GM23248 (cell line): ENCODE data around the gene EBF4. TPM values are rescaled to one million over a fixed set of nuclear protein-coding genes. Genes with fewer than 3 reads are reported as not detected.
A peak's percentile ranks its signal among the peaks of the same experiment; 100 is the strongest.

Source experiments
- DNase-seq: peaks from one replicate; pipeline ENCODE4 v3.0.0-alpha.2; 2015
- H2AFZ ChIP-seq: fragments of 200-600 bp; sonication (generic); 2 replicates; pipeline ENCODE4 v1.6.1; 2016; ENCODE audit warnings: antibody characterized with exemption
- H3F3A ChIP-seq: fragments of 200-600 bp; sonication (generic); 2 replicates; pipeline ENCODE4 v1.6.1; 2016; ENCODE audit warnings: mild to moderate bottlenecking, antibody characterized with exemption, mixed run types; ENCODE audit not compliant: insufficient read depth
- H3K27ac ChIP-seq: fragments of 200-600 bp; sonication (generic); 2 replicates; pipeline ENCODE4 v1.5.1; 2016; ENCODE audit warnings: mild to moderate bottlenecking
- H3K27me3 ChIP-seq: fragments of 200-600 bp; sonication (generic); replicated peaks from 2 replicates; pipeline ENCODE4 v1.6.1; 2016; ENCODE audit warnings: mild to moderate bottlenecking; ENCODE audit not compliant: insufficient read depth
- H3K36me3 ChIP-seq: fragments of 200-600 bp; sonication (generic); 2 replicates; pipeline ENCODE4 v1.6.1; 2016; ENCODE audit warnings: low read depth, mild to moderate bottlenecking
- H3K4me1 ChIP-seq: fragments of 200-600 bp; sonication (generic); 2 replicates; pipeline ENCODE4 v1.6.1; 2016; ENCODE audit warnings: mild to moderate bottlenecking; ENCODE audit not compliant: insufficient read depth
- H3K4me2 ChIP-seq: fragments of 200-600 bp; sonication (generic); one replicate; pipeline ENCODE4 v1.6.1; 2016; ENCODE audit warnings: mild to moderate bottlenecking; ENCODE audit not compliant: unreplicated experiment
- H3K4me3 ChIP-seq: fragments of 200-600 bp; sonication (generic); 2 replicates; pipeline ENCODE4 v1.5.1; 2016; ENCODE audit warnings: mild to moderate bottlenecking
- H3K79me2 ChIP-seq: fragments of 200-600 bp; sonication (generic); 2 replicates; pipeline ENCODE4 v1.6.1; 2016; ENCODE audit warnings: mild to moderate bottlenecking; ENCODE audit not compliant: insufficient read depth
- H3K9ac ChIP-seq: fragments of 200-600 bp; sonication (generic); 2 replicates; pipeline ENCODE4 v1.6.1; 2016; ENCODE audit warnings: mild to moderate bottlenecking
- H3K9me2 ChIP-seq: fragments of 200-600 bp; sonication (generic); 2 replicates; pipeline ENCODE4 v1.6.1; 2016; ENCODE audit warnings: mixed run types, mild to moderate bottlenecking, moderate library complexity; ENCODE audit not compliant: insufficient read depth
- H3K9me3 ChIP-seq: fragments of 200-600 bp; sonication (generic); one replicate; pipeline ENCODE4 v1.6.1; 2017; ENCODE audit warnings: low read depth
- H4K20me1 ChIP-seq: fragments of 200-600 bp; sonication (generic); 2 replicates; pipeline ENCODE4 v1.6.0; 2016; ENCODE audit not compliant: insufficient read depth
- EZH2 ChIP-seq: fragments of 200-600 bp; sonication (generic); IDR thresholded peaks from 2 replicates; pipeline ENCODE4 v1.6.1; 2018; ENCODE audit warnings: antibody characterized with exemption, mild to moderate bottlenecking; ENCODE audit not compliant: insufficient read depth, poor library complexity, severe bottlenecking
- EZH2phosphoT487 ChIP-seq: fragments of 200-600 bp; sonication (generic); IDR thresholded peaks from 2 replicates; pipeline ENCODE4 v1.6.1; 2018; ENCODE audit warnings: antibody characterized with exemption, moderate library complexity, mild to moderate bottlenecking, low read depth; ENCODE audit not compliant: insufficient read depth
- WGBS, 2 experiments: methylation state at CpG; one replicate each; pipeline ENCODE4 v1.1.6; 2015 to 2017; ENCODE audit warnings: low lambda C conversion rate in 2 of 2, low coverage in 1 of 2; ENCODE audit errors: missing lambda C conversion rate in 2 of 2; 5-methylcytosine and 5-hydroxymethylcytosine counted together
- in situ Hi-C: fragments of 300-500 bp; cut with MboI; formaldehyde crosslinking; loops from 2 replicates; pipeline ENCODE4 v1.15.0; 2020
- polyA plus RNA-seq: library from polyadenylated mRNA; unstranded; fragments of >200 nt; fragmentation: Nextera tagmentation; extraction: Ambion mirVana; gene quantifications from 2 replicates; pipeline ENCODE4 v1.2.1, GENCODE V29; 2016
- total RNA-seq: library from RNA; depleted of rRNA; stranded (reverse); fragments of >200 nt; shearing (Covaris generic); gene quantifications from 2 replicates; pipeline ENCODE4 v1.2.3, GENCODE V29; 2014

Gene EBF4
- total and polyA plus RNA-seq, 2 experiments from 2014 or later: 0.36 TPM; not detected in 1

DNA sequence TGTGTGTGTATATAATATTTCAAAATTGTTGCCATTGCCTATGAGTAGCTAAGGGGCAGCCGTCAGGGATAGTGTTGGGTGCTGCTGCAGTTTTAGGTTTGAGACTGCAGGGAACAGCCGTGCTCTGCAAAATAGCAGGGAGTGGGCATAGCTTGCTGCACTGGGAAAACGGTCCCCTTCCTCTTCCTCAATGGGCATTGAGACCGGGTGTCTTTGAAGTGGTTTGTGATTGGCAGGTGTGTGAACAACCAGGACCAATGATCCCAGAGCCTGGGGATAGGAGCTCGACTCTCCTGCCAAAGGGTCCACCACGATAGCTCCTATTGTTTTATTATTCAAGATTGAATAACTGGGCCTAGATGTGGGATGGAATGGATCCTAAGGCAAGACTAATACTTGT, 5.1 kb upstream of the EBF4 start:
- in situ Hi-C loops: no loop called here
- H3K4me3 ChIP-seq: no peak overlapping the region

DNA sequence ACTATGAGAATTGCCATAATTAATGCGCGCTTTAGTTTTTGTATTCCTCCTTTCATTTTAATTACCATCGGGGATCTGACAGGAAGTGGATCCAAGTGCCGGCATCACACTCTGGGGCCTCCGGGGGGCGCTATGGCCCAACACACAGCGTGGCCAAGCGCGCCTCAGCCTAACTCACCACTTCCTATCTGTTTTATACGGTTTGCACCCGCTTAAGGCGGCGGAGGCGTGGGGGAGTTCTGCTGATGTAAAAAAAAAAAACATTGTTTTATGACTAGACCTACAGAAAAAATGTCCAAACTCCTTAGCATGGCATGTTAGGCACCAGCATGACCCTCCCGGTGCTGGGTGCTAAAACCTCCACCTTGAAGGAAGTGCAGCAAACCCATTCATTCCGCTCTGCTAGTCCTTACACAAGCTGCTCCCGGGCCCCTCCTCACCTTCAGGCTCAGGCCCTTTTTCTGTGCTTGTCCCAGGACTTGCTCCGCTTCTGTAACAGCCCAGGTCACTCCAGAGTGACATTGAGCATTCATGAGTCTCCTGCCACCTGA, 4.5 kb upstream of the EBF4 start:
- Histone ChIP-seq H3K27me3 (peaks cover 14% of the 10 kb centered on the region), H3K4me2 (no peak overlapping the region), H3K36me3 (no peaks in the 10 kb centered on the region), H2AFZ (no peak overlapping the region), H4K20me1 (no peaks in the 10 kb centered on the region), H3K9me3 (no peaks in the 10 kb centered on the region), H3K79me2 (no peaks in the 10 kb centered on the region), H3K9me2 (no peaks in the 10 kb centered on the region), H3F3A (no peaks in the 10 kb centered on the region), H3K9ac (no peak overlapping the region), H3K4me1 (no peaks in the 10 kb centered on the region), H3K27ac (no peak overlapping the region), H3K4me3 (no peak overlapping the region)
- DNase-seq: peak; percentile 59
- in situ Hi-C loops: no loop called here
- TF ChIP-seq EZH2phosphoT487 (no peak), EZH2 (no peak)
- 28% methylated on average over 18 of the region's 18 CpGs for WGBS, 2 experiments

More for the DNA sequence above, 5.1 kb upstream of the EBF4 start:
- no peaks in the 10 kb centered on the region for H3K79me2 ChIP-seq
- DNase-seq: no peak
- TF ChIP-seq EZH2: no peak
- TF ChIP-seq EZH2phosphoT487: no peak
- no peaks in the 10 kb centered on the region for H3K9me3 ChIP-seq
- WGBS, 2 experiments: 49 to 53% methylated on average over 6 of the region's 6 CpGs
- H2AFZ ChIP-seq: no peak overlapping the region
- no peaks in the 10 kb centered on the region for H3K9me2 ChIP-seq
- H4K20me1 ChIP-seq: no peaks in the 10 kb centered on the region
- H3K27ac ChIP-seq: no peak overlapping the region
- H3F3A ChIP-seq: no peaks in the 10 kb centered on the region
- peaks cover 14% of the 10 kb centered on the region for H3K27me3 ChIP-seq
- no peaks in the 10 kb centered on the region for H3K4me1 ChIP-seq
- H3K4me2 ChIP-seq: no peak overlapping the region
- no peaks in the 10 kb centered on the region for H3K36me3 ChIP-seq
- H3K9ac ChIP-seq: no peak overlapping the region

DNA sequence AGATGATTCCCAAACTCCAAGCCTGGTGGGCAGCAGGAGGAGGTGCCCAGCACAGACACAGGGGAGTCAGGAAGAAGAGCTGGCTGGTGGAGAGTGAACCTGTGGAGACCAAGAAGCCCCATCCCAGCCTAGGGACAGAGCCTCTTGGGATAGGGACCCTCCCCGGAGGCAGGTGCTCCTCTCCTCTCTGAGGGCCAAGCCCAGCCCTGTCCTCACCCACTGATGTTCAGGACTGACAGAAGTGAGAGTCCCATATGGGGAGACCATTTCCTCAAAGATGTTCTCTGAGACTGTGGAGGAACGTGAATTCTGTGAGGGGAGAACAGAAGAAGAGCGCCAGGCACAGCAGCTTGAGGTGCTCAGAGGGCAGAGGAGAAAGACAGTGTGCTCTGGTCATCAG, 2.4 kb upstream of the EBF4 start:
- Histone ChIP-seq H3K27ac (no peak overlapping the region), H3K79me2 (no peaks in the 10 kb centered on the region), H3K4me1 (no peaks in the 10 kb centered on the region), H2AFZ (no peak overlapping the region), H3K4me3 (no peak overlapping the region), H3K9ac (no peak overlapping the region), H4K20me1 (no peaks in the 10 kb centered on the region), H3F3A (no peaks in the 10 kb centered on the region), H3K9me3 (no peaks in the 10 kb centered on the region), H3K9me2 (no peaks in the 10 kb centered on the region), H3K4me2 (no peak overlapping the region), H3K36me3 (no peaks in the 10 kb centered on the region), H3K27me3 (peaks cover 32% of the 10 kb centered on the region)
- TF ChIP-seq EZH2phosphoT487: no peak
- TF ChIP-seq EZH2: no peak
- in situ Hi-C loops: no loop called here
- 91 to 92% methylated on average over 3 of the region's 3 CpGs for WGBS, 2 experiments
- no peak for DNase-seq

DNA sequence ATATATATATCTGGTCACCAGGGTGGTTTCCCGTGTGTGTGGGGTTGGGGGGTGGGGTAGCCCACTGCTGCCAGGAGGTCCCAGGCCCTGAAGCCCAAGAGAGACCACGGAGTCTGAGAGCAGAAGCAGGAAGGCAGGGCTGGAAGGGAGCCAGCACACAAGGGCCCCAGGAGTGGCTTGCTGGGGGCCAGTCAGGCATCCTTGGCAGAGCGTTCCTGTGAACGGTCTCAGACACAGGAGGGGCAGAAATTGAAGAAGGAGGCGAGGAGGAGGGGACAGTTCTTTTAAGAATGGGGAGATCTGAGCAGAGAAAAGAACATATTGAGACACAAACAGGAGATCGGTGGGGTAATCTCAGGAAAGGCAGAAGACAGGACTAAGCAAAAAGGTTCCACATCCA, 1.9 kb upstream of the EBF4 start:
- no peak for DNase-seq
- Histone ChIP-seq H3K9ac (no peak overlapping the region), H3K27me3 (peaks cover 33% of the 10 kb centered on the region)

DNA sequence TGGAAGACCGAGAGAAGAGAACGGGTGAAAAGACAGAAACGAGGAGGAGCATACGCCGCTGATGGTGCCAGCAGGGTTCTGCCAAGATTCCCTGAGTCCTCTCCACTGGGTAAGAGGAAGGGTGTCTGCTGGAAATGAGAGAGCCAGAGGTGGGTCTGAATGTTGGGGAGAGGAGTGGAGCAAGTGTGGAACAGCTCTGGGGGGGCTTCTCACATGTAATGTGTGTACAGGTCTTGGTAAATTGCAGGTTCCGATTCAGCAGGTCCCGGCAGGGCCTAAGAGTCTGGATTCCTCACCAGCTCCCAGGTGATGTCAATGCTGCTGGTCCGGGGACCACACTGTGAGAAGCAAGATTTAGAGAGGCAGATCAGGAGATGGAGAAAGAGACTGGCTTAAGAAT, 1.5 kb upstream of the EBF4 start:
- no peaks in the 10 kb centered on the region for H3K9me3 ChIP-seq
- no peak overlapping the region for H3K9ac ChIP-seq
- H3K27me3 ChIP-seq: peaks cover 36% of the 10 kb centered on the region
- TF ChIP-seq EZH2phosphoT487: no peak
- no peak for TF ChIP-seq EZH2
- no peak overlapping the region for H3K27ac ChIP-seq
- no peak overlapping the region for H2AFZ ChIP-seq
- H4K20me1 ChIP-seq: no peaks in the 10 kb centered on the region
- H3K4me1 ChIP-seq: no peaks in the 10 kb centered on the region
- H3K79me2 ChIP-seq: no peaks in the 10 kb centered on the region
- H3K4me2 ChIP-seq: no peak overlapping the region
- in situ Hi-C loops: no loop called here
- H3K4me3 ChIP-seq: no peak overlapping the region
- H3F3A ChIP-seq: no peaks in the 10 kb centered on the region
- 84 to 85% methylated on average over 8 of the region's 8 CpGs for WGBS, 2 experiments
- H3K36me3 ChIP-seq: no peaks in the 10 kb centered on the region
- H3K9me2 ChIP-seq: no peaks in the 10 kb centered on the region
- no peak for DNase-seq

More for the DNA sequence above, 1.9 kb upstream of the EBF4 start:
- no peak overlapping the region for H3K4me2 ChIP-seq
- H2AFZ ChIP-seq: no peak overlapping the region
- 73 to 82% methylated on average over 5 to 6 of the region's 6 CpGs for WGBS, 2 experiments
- TF ChIP-seq EZH2phosphoT487 (no peak), EZH2 (no peak)
- H3K27ac ChIP-seq: no peak overlapping the region
- H3K36me3 ChIP-seq: no peaks in the 10 kb centered on the region
- H3K9me3 ChIP-seq: no peaks in the 10 kb centered on the region
- no peaks in the 10 kb centered on the region for H3K4me1 ChIP-seq
- H3K4me3 ChIP-seq: no peak overlapping the region
- no peaks in the 10 kb centered on the region for H4K20me1 ChIP-seq
- no peaks in the 10 kb centered on the region for H3K79me2 ChIP-seq
- H3K9me2 ChIP-seq: no peaks in the 10 kb centered on the region
- in situ Hi-C loops: no loop called here
- no peaks in the 10 kb centered on the region for H3F3A ChIP-seq
